IMR-90 (cell line): Measurements from ENCODE around the gene PTPRN2. TPM values are rescaled to one million over a fixed set of nuclear protein-coding genes. Genes with fewer than 3 reads are reported as not detected.

Experiments
- ATAC-seq: fragments of 200-7000 bp; cut with Tn5 transposase; 2 replicates; pipeline ENCODE4 v1.9.1; 2020; ENCODE audit warnings: low read depth, mild to moderate bottlenecking, moderate library complexity
- BruUV-seq: library from RNA; stranded (reverse); fragments of 400-500 nt; replicated peaks from 2 replicates; lab custom pipeline; 2021; lab: Mats Ljungman, UMichigan
- CTCF ChIA-PET: fragments of 300-600 bp; formaldehyde crosslinking; extraction: SDS; loops from one replicate; lab custom pipeline; 2021; ENCODE audit warnings: antibody characterized with exemption; lab: Yijun Ruan, JAX
- POLR2A ChIA-PET: fragments of 300-600 bp; sonication (Branson Sonifier 250); formaldehyde crosslinking; loops from one replicate; lab custom pipeline; 2022; ENCODE audit warnings: antibody characterized with exemption; ENCODE audit not compliant: unreplicated experiment; lab: Charles Lee
- DNase-seq: peaks from one replicate; pipeline ENCODE4 v3.0.0; 2013
- H2AFZ ChIP-seq: replicated peaks from 2 replicates; pipeline ENCODE3; 2013; ENCODE audit warnings: low read length, mild to moderate bottlenecking; ENCODE audit not compliant: poor library complexity
- H2AK5ac ChIP-seq: 2 replicates; pipeline ENCODE4 v1.6.1; 2013; ENCODE audit warnings: low read depth, low read length, inconsistent platforms
- H2AK9ac ChIP-seq: replicated peaks from 2 replicates; pipeline ENCODE3; 2013; ENCODE audit warnings: mild to moderate bottlenecking, low read depth, low read length, moderate library complexity; ENCODE audit not compliant: poor library complexity
- H2BK120ac ChIP-seq: 2 replicates; pipeline ENCODE4 v1.6.1; 2013; ENCODE audit warnings: low read depth, low read length, inconsistent platforms
- H2BK15ac ChIP-seq: 3 replicates; pipeline ENCODE4 v1.6.1; 2013; ENCODE audit warnings: low read depth, low read length, inconsistent platforms
- H2BK20ac ChIP-seq: 2 replicates; pipeline ENCODE4 v1.6.1; 2013; ENCODE audit warnings: low read depth, mild to moderate bottlenecking, inconsistent platforms, low read length, moderate library complexity
- H2BK5ac ChIP-seq: 2 replicates; pipeline ENCODE4 v1.6.1; 2013; ENCODE audit warnings: mild to moderate bottlenecking, low read depth, low read length, inconsistent platforms; ENCODE audit not compliant: poor library complexity, severe bottlenecking
- H3K14ac ChIP-seq: replicated peaks from 2 replicates; pipeline ENCODE4 v1.6.1; 2013; ENCODE audit warnings: low read depth, low read length, inconsistent platforms
- H3K18ac ChIP-seq: 2 replicates; pipeline ENCODE4 v1.6.1; 2013; ENCODE audit warnings: low read depth, low read length, control low read depth
- H3K23ac ChIP-seq: 2 replicates; pipeline ENCODE4 v1.6.1; 2013; ENCODE audit warnings: low read depth, low read length, inconsistent platforms
- H3K27ac ChIP-seq: 2 replicates; pipeline ENCODE4 v1.5.1; 2013; ENCODE audit warnings: mild to moderate bottlenecking, control low read depth, low read length; ENCODE audit not compliant: insufficient read depth
- H3K27me3 ChIP-seq: 2 replicates; pipeline ENCODE4 v1.6.1; 2013; ENCODE audit warnings: low read length; ENCODE audit not compliant: control insufficient read depth, insufficient read depth
- H3K36me3 ChIP-seq: 2 replicates; pipeline ENCODE4 v1.6.1; 2013; ENCODE audit warnings: low read length, mixed read lengths; ENCODE audit not compliant: control insufficient read depth, insufficient read depth
- H3K4ac ChIP-seq: 2 replicates; pipeline ENCODE4 v1.6.1; 2013; ENCODE audit warnings: low read depth, low read length, inconsistent platforms
- H3K4me1 ChIP-seq: 2 replicates; pipeline ENCODE4 v1.6.1; 2013; ENCODE audit warnings: low read length, mixed read lengths; ENCODE audit not compliant: control insufficient read depth, insufficient read depth
- H3K4me2 ChIP-seq: 2 replicates; pipeline ENCODE4 v1.6.1; 2013; ENCODE audit warnings: low read depth, mild to moderate bottlenecking, control low read depth, low read length, moderate library complexity
- H3K4me3 ChIP-seq: 2 replicates; pipeline ENCODE4 v1.5.1; 2013; ENCODE audit warnings: low read depth, mild to moderate bottlenecking, control low read depth, low read length, moderate library complexity; ENCODE audit not compliant: insufficient read depth
- H3K56ac ChIP-seq: 2 replicates; pipeline ENCODE4 v1.6.1; 2013; ENCODE audit warnings: low read length, inconsistent platforms; ENCODE audit not compliant: insufficient read depth; ENCODE audit errors: extremely low read depth
- H3K79me1 ChIP-seq, 2 experiments: 2 replicates each; pipeline ENCODE4 v1.6.1; 2013; ENCODE audit warnings: low read length in 2 of 2, inconsistent platforms in 1 of 2, low read depth in 1 of 2
- H3K9ac ChIP-seq: 2 replicates; pipeline ENCODE4 v1.6.1; 2013; ENCODE audit warnings: low read depth, low read length, control low read depth
- H3K9me1 ChIP-seq: 2 replicates; pipeline ENCODE4 v1.6.1; 2013; ENCODE audit warnings: low read length, inconsistent platforms; ENCODE audit not compliant: insufficient read depth
- H3K9me3 ChIP-seq: 2 replicates; pipeline ENCODE4 v1.6.1; 2013; ENCODE audit warnings: low read length; ENCODE audit not compliant: control insufficient read depth, insufficient read depth
- H4K20me1 ChIP-seq: 2 replicates; pipeline ENCODE4 v1.6.1; 2013; ENCODE audit warnings: low read length, inconsistent platforms; ENCODE audit not compliant: insufficient read depth
- H4K5ac ChIP-seq: 2 replicates; pipeline ENCODE4 v1.6.1; 2013; ENCODE audit warnings: mild to moderate bottlenecking, low read depth, low read length, control low read depth
- H4K8ac ChIP-seq, 2 experiments: 2 replicates each; pipeline ENCODE4 v1.6.1; 2013; ENCODE audit warnings: low read depth in 2 of 2, low read length in 2 of 2, control low read depth in 1 of 2, inconsistent platforms in 1 of 2
- H4K91ac ChIP-seq: 2 replicates; pipeline ENCODE4 v1.6.1; 2013; ENCODE audit warnings: low read depth, low read length, inconsistent platforms; ENCODE audit not compliant: insufficient read depth
- BHLHE40 ChIP-seq: fragments of 150-350 bp; IDR thresholded peaks from 2 replicates; pipeline ENCODE4 v1.6.1; 2016; ENCODE audit warnings: mild to moderate bottlenecking, low read depth, low read length
- CEBPB ChIP-seq: IDR thresholded peaks from 2 replicates; pipeline ENCODE4 v1.6.1; 2012; ENCODE audit warnings: low read depth, low read length, improper control_type of control experiment
- CHD1 ChIP-seq: IDR thresholded peaks from 2 replicates; pipeline ENCODE4 v1.6.1; 2012; ENCODE audit warnings: low read depth, low read length, improper control_type of control experiment
- FOS ChIP-seq: fragments of 150-350 bp; IDR thresholded peaks from 2 replicates; pipeline ENCODE4 v1.6.1; 2016; ENCODE audit warnings: low read depth, low read length
- MAFK ChIP-seq: IDR thresholded peaks from 2 replicates; pipeline ENCODE4 v1.6.1; 2012; ENCODE audit warnings: low read depth, low read length, improper control_type of control experiment
- MAZ ChIP-seq: IDR thresholded peaks from 2 replicates; pipeline ENCODE4 v1.6.1; 2012; ENCODE audit warnings: low read depth, mild to moderate bottlenecking, low read length, improper control_type of control experiment, moderate library complexity, borderline replicate concordance
- MXI1 ChIP-seq: IDR thresholded peaks from 2 replicates; pipeline ENCODE4 v1.6.1; 2012; ENCODE audit warnings: low read depth, mild to moderate bottlenecking, low read length, moderate library complexity, borderline replicate concordance
- NFE2L2 ChIP-seq: fragments of 150-350 bp; IDR thresholded peaks from 2 replicates; pipeline ENCODE4 v1.6.1; 2016; ENCODE audit warnings: low read depth, mild to moderate bottlenecking, low read length
- POLR2A ChIP-seq: IDR thresholded peaks from 2 replicates; pipeline ENCODE4 v1.6.1; 2012; ENCODE audit warnings: mild to moderate bottlenecking, low read depth, low read length
- RAD21 ChIP-seq: IDR thresholded peaks from 2 replicates; pipeline ENCODE4 v1.6.1; 2012; ENCODE audit warnings: low read length, improper control_type of control experiment
- RCOR1 ChIP-seq: IDR thresholded peaks from 2 replicates; pipeline ENCODE4 v1.6.1; 2012; ENCODE audit warnings: mild to moderate bottlenecking, low read length, improper control_type of control experiment; ENCODE audit not compliant: insufficient replicate concordance
- RFX5 ChIP-seq: IDR thresholded peaks from 2 replicates; pipeline ENCODE4 v1.8.0; 2012; ENCODE audit warnings: low read depth, mild to moderate bottlenecking, low read length, moderate library complexity
- SMC3 ChIP-seq: fragments of 150-350 bp; IDR thresholded peaks from 2 replicates; pipeline ENCODE4 v1.6.1; 2016; ENCODE audit warnings: low read depth, mild to moderate bottlenecking, antibody characterized with exemption, low read length, moderate library complexity
- whole genome bisulfite sequencing, 2 experiments: methylation state at CpG; one replicate each; pipeline versions ENCODE4 v1.1.5 to v1.1.7; 2013; ENCODE audit warnings: missing lambda C conversion rate in 2 of 2; ENCODE audit not compliant: insufficient read length in 1 of 2; ENCODE audit errors: extremely low coverage in 2 of 2; 5-methylcytosine and 5-hydroxymethylcytosine counted together
- dilution Hi-C: fragments of 300-500 bp; cut with HindIII; formaldehyde crosslinking; loops from one replicate; pipeline ENCODE4 v1.14.3; 2018; ENCODE audit warnings: low sequenced_read_pairs; ENCODE audit not compliant: unreplicated experiment
- in situ Hi-C: fragments of 300-500 bp; cut with MboI; formaldehyde crosslinking; loops from 3 replicates; pipeline ENCODE4 v1.14.3; 2019; ENCODE audit warnings: low sequenced_read_pairs, inconsistent platforms, mixed read lengths
- intact Hi-C: fragments of 100-400 bp; cut with micrococcal nuclease; formaldehyde crosslinking; loops from 2 replicates; pipeline ENCODE4 v1.10.0; 2022
- polyA plus RNA-seq, 3 experiments: library from polyadenylated mRNA; depleted of rRNA; stranded (reverse); fragments of >200 nt; gene quantifications; 2 replicates each; pipeline ENCODE4 v1.2.3, GENCODE V29; 2012; ENCODE audit warnings: low replicate concordance in 1 of 3
- total RNA-seq: library from RNA; depleted of rRNA; stranded (reverse); fragments of >200 nt; gene quantifications from 2 replicates; pipeline ENCODE4 v1.2.3, GENCODE V29; 2012
- TF ChIP-seq, protein P1 (sequence below): conservative IDR thresholded peaks from 2 replicates; pipeline ENCODE4 v1.5.1; 2012; ENCODE audit warnings: mild to moderate bottlenecking, low read depth, low read length, improper control_type of control experiment
- TF ChIP-seq, protein P2 (sequence below): fragments of 150-350 bp; IDR thresholded peaks from 2 replicates; pipeline ENCODE4 v1.6.1; 2017; ENCODE audit warnings: mild to moderate bottlenecking, antibody characterized with exemption, low read length, low read depth
- TF ChIP-seq, protein P3 (sequence below): fragments of 150-350 bp; IDR thresholded peaks from 2 replicates; pipeline ENCODE4 v1.6.1; 2016; ENCODE audit warnings: low read depth, mild to moderate bottlenecking, low read length, moderate library complexity, borderline replicate concordance

PTPRN2 gene
- total and polyA plus RNA-seq, 2 of the 4 experiments (the other 2 are of a cell fraction) = 0.03 TPM; not detected in 1

DNA sequence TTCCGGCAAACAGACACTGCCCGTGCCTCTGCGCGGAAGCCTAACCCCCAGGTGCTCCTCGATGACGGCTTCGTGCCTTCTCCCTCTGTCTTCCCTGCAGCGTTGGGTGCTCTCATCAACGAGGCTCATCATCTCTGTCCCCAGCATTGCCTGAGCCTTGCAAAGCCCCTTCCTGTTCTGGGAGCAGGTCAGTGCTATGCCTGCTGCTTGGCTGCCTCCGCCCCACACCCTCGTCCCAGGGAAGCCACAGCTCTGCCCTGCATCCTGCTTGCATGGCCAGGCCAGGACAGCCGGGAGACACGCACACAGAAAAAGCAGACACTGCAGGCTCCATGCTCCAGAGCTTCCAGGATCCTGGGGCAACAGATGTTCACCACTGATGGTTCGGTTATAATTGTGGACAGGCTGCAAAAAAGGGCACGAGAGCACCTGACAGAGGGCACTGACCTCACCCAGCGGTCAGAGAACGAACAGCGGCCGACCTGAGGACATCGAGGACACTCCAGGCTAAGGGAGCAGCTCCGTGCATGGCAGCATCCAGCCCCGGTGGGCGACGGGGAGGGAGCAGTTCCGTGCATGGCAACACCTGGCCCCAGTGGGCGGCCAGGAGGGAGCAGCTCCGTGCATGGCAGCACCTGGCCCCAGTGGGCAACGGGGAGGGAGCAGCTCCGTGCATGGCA lies 265.5 kb downstream of the PTPRN2 start:
- no peak for DNase-seq
- Histone ChIP-seq H2BK15ac (no peak overlapping the region), H3K27ac (no peak overlapping the region), H3K9ac (no peak overlapping the region), H2AK9ac (no peak overlapping the region), H3K27me3 (no peaks in the 10 kb centered on the region), H3K56ac (no peak overlapping the region), H4K8ac (no peak overlapping the region), H2BK5ac (no peak overlapping the region), H4K91ac (no peak overlapping the region), H2BK20ac (no peak overlapping the region), H4K5ac (no peak overlapping the region), H3K4me1 (no peaks in the 10 kb centered on the region), H3K14ac (no peak overlapping the region), H3K36me3 (no peaks in the 10 kb centered on the region), H2AK5ac (no peak overlapping the region), H3K18ac (no peak overlapping the region), H2BK120ac (no peak overlapping the region), H3K23ac (no peak overlapping the region), H3K79me1 (no peaks in the 10 kb centered on the region), H3K4ac (no peak overlapping the region), H2AFZ (no peak overlapping the region), H3K9me3 (peaks cover 71% of the 10 kb centered on the region), H3K4me2 (no peak overlapping the region), H4K20me1 (no peaks in the 10 kb centered on the region), H3K4me3 (no peak overlapping the region), H3K9me1 (no peaks in the 10 kb centered on the region)
- intact Hi-C loops = no loop called here
- BruUV-seq = no TSS peak
- ATAC-seq = no peak
- CTCF ChIA-PET = no interaction called here
- in situ Hi-C loops = no loop called here
- TF ChIP-seq POLR2A = no peak
- no peak for TF ChIP-seq BHLHE40
- TF ChIP-seq MAFK = no peak
- TF ChIP-seq MXI1 = no peak
- TF ChIP-seq CEBPB = no peak
- no peak for TF ChIP-seq FOS
- TF ChIP-seq, protein P1, sequence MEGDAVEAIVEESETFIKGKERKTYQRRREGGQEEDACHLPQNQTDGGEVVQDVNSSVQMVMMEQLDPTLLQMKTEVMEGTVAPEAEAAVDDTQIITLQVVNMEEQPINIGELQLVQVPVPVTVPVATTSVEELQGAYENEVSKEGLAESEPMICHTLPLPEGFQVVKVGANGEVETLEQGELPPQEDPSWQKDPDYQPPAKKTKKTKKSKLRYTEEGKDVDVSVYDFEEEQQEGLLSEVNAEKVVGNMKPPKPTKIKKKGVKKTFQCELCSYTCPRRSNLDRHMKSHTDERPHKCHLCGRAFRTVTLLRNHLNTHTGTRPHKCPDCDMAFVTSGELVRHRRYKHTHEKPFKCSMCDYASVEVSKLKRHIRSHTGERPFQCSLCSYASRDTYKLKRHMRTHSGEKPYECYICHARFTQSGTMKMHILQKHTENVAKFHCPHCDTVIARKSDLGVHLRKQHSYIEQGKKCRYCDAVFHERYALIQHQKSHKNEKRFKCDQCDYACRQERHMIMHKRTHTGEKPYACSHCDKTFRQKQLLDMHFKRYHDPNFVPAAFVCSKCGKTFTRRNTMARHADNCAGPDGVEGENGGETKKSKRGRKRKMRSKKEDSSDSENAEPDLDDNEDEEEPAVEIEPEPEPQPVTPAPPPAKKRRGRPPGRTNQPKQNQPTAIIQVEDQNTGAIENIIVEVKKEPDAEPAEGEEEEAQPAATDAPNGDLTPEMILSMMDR = no peak
- TF ChIP-seq, protein P2, sequence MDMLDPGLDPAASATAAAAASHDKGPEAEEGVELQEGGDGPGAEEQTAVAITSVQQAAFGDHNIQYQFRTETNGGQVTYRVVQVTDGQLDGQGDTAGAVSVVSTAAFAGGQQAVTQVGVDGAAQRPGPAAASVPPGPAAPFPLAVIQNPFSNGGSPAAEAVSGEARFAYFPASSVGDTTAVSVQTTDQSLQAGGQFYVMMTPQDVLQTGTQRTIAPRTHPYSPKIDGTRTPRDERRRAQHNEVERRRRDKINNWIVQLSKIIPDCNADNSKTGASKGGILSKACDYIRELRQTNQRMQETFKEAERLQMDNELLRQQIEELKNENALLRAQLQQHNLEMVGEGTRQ = no peak
- no peak for TF ChIP-seq RCOR1
- TF ChIP-seq RFX5 = no peak
- TF ChIP-seq NFE2L2 = no peak
- no peak for TF ChIP-seq RAD21
- no peak for TF ChIP-seq CHD1
- TF ChIP-seq MAZ = no peak
- no peak for TF ChIP-seq SMC3
- TF ChIP-seq, protein P3, sequence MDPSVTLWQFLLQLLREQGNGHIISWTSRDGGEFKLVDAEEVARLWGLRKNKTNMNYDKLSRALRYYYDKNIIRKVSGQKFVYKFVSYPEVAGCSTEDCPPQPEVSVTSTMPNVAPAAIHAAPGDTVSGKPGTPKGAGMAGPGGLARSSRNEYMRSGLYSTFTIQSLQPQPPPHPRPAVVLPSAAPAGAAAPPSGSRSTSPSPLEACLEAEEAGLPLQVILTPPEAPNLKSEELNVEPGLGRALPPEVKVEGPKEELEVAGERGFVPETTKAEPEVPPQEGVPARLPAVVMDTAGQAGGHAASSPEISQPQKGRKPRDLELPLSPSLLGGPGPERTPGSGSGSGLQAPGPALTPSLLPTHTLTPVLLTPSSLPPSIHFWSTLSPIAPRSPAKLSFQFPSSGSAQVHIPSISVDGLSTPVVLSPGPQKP = no peak
- 64% methylated on average over 26 of the region's 29 CpGs; no CpG with 5 or more reads in 1 of the 2 experiments for WGBS, 2 experiments
- dilution Hi-C loops = no loop called here
- POLR2A ChIA-PET = no interaction called here
